Measurements from ENCODE around the gene PALLD. TPM values are rescaled to one million over a fixed set of nuclear protein-coding genes. Genes with fewer than 3 reads are reported as not detected.

Gene PALLD
- total RNA-seq, 1 donor from 2014 or later: 204 TPM

DNA sequence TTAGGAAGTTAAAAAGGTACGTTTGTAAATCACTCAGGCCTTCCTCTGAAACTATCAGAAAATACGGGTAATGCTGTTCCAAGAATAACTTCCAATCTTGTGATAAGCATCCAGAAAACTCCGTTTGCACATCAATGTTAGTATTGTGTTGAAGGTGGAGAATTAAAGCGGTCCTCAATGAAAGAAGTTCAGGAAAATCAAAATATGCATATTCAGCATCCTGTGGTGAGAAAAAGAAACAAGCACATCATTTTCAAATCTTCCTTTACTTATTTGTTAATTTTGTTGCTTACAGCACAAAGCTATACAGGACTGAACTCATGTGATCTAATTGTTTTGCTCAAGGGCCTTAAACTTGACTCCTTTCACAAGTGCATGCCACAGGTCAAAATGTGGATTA is 35.0 kb upstream of the PALLD start:
- Histone ChIP-seq H3K27ac (no peak overlapping the region), H3K9me3 (peaks cover 0 to 6% of the 10 kb centered on the region in 2 donors), H3K4me3 (no peak overlapping the region), H3K27me3 (no peaks in the 10 kb centered on the region), H3K36me3 (peaks cover under 1 to 1% of the 10 kb centered on the region in 2 donors), H3K4me1 (no peaks in the 10 kb centered on the region)
- DNase-seq (ENCODE audit: low spot score in 2 of 2): no peak
- TF ChIP-seq, protein P1, sequence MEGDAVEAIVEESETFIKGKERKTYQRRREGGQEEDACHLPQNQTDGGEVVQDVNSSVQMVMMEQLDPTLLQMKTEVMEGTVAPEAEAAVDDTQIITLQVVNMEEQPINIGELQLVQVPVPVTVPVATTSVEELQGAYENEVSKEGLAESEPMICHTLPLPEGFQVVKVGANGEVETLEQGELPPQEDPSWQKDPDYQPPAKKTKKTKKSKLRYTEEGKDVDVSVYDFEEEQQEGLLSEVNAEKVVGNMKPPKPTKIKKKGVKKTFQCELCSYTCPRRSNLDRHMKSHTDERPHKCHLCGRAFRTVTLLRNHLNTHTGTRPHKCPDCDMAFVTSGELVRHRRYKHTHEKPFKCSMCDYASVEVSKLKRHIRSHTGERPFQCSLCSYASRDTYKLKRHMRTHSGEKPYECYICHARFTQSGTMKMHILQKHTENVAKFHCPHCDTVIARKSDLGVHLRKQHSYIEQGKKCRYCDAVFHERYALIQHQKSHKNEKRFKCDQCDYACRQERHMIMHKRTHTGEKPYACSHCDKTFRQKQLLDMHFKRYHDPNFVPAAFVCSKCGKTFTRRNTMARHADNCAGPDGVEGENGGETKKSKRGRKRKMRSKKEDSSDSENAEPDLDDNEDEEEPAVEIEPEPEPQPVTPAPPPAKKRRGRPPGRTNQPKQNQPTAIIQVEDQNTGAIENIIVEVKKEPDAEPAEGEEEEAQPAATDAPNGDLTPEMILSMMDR (IDR thresholded peaks at IDR 0.05): no peak
- intact Hi-C loops (cut with DNase I): no loop called here

DNA sequence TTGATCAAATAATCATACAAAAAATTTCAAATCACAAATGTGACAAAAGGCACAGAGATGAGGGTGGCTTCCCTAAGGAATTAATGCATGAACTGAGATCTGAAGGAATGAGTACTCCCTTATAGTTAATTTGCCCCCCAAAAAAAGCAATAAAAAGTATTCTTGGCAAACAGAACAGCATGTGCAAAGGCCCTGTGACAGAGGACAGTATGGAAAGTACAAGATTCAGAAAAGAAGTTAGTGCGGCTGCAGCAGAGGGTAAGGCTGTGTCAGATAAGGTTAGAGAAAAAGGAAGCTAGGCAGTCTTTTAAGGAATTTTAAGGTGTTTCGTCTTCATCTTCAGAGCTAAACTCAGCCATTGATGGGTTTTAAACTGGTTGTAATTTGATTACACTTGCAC is 23.9 kb upstream of the PALLD start:
- no peak for DNase-seq (ENCODE audit: low spot score in 2 of 2)
- Histone ChIP-seq H3K27me3 (no peaks in the 10 kb centered on the region), H3K27ac (no peak overlapping the region), H3K4me3 (no peak overlapping the region), H3K36me3 (peaks cover 6 to 16% of the 10 kb centered on the region in 2 donors), H3K9me3 (no peaks in the 10 kb centered on the region), H3K4me1 (peaks cover 0 to 2% of the 10 kb centered on the region in 2 donors)
- intact Hi-C loops (cut with DNase I): no loop called here
- TF ChIP-seq, protein P1 (IDR thresholded peaks at IDR 0.05): no peak

GRCh38 chr4:168474660-168475320 is 22.1 kb upstream of the PALLD start:
- Histone ChIP-seq H3K4me1 (peaks cover 2% of the 10 kb centered on the region in 2 donors), H3K4me3 (no peak overlapping the region), H3K27ac (no peak overlapping the region), H3K9me3 (no peaks in the 10 kb centered on the region), H3K36me3 (peaks cover 6 to 12% of the 10 kb centered on the region in 2 donors), H3K27me3 (no peaks in the 10 kb centered on the region)
- intact Hi-C loops (cut with DNase I): no loop called here
- TF ChIP-seq, protein P1 (IDR thresholded peaks at IDR 0.05): no peak
- no peak for DNase-seq (ENCODE audit: low spot score in 2 of 2)

GRCh38 chr4:168475745-168476144 is 21.1 kb upstream of the PALLD start:
- H3K9me3 ChIP-seq: no peaks in the 10 kb centered on the region
- no peak overlapping the region for H3K4me3 ChIP-seq
- TF ChIP-seq, protein P1 (IDR thresholded peaks at IDR 0.05): no peak
- peaks cover 2% of the 10 kb centered on the region in 2 donors for H3K4me1 ChIP-seq
- peaks cover 3 to 6% of the 10 kb centered on the region in 2 donors for H3K36me3 ChIP-seq
- no peak overlapping the region for H3K27ac ChIP-seq
- no peaks in the 10 kb centered on the region for H3K27me3 ChIP-seq
- DNase-seq (ENCODE audit: low spot score in 2 of 2): no peak
- intact Hi-C loops (cut with DNase I): no loop called here

- no peaks in the 10 kb centered on the region for H3K9me3 ChIP-seq
- intact Hi-C loops (cut with DNase I): no loop called here
- no peaks in the 10 kb centered on the region for H3K27me3 ChIP-seq
- no peak for DNase-seq (ENCODE audit: low spot score in 2 of 2)
- H3K36me3 ChIP-seq: no peaks in the 10 kb centered on the region
- H3K27ac ChIP-seq: no peak overlapping the region
- TF ChIP-seq, protein P1 (IDR thresholded peaks at IDR 0.05): no peak
- peaks cover 2 to 6% of the 10 kb centered on the region in 2 donors for H3K4me1 ChIP-seq
- H3K4me3 ChIP-seq: no peak overlapping the region
These were observed 18.0 kb upstream of the PALLD start for GRCh38 chr4:168478868-168479267.
